Melanocyte of skin (primary cell): ENCODE results near the gene PDE4DIP. TPM values are rescaled to one million over a fixed set of nuclear protein-coding genes. Genes with fewer than 3 reads are reported as not detected.

Source experiments
- small RNA-seq, 2 donors: library from RNA; depleted of rRNA; stranded (forward); fragments of <200 nt; gene quantifications; one replicate each; pipeline ENCODE3, GENCODE V24; 2012
- total RNA-seq, 2 donors: library from RNA; depleted of rRNA; stranded (reverse); fragments of >200 nt; gene quantifications; 2 replicates each; pipeline ENCODE4 v1.2.3, GENCODE V29; 2012

Gene PDE4DIP
- 10 to 100 TPM; 19.3 to 80.5 TPM for total RNA-seq

GRCh38 chr1:148844220-148844619 lies at the start of gene PDE4DIP:
PDE4DIP (plus strand) TSS chr1:148844428; CDS start chr1:148844775, 347 bp downstream.

Small RNA genes lying within 50 kb of the gene (small RNA-seq; reads per million reads assigned to genes)
- gene RN7SKP88 (0 reads per million in 2 donors), gene RNU2-38P (0 to 0.04 reads per million in 2 donors)

Other genes starting within 250 kb of the PDE4DIP start
- gene NBPF14, start 248.4 kb upstream of the PDE4DIP start, total RNA-seq, result 10 to 100 TPM; 20.0 to 21.0 TPM
- gene NUDT4B, start 95.7 kb upstream of the PDE4DIP start, total RNA-seq, result 10 to 100 TPM; 27.3 to 29.9 TPM